ENCODE measurements around the gene RXFP4. TPM values are rescaled to one million over a fixed set of nuclear protein-coding genes. Genes with fewer than 3 reads are reported as not detected.

Gene RXFP4
- polyA plus RNA-seq, 1 donor = 0.34 TPM

- DNase-seq = no peak
- Histone ChIP-seq H3K9me3 (ENCODE audit: control insufficient read depth, low read depth, low read length) (no peaks in the 10 kb centered on the region), H3K4me3 (ENCODE audit: low read length) (no peak overlapping the region), H3K4me1 (ENCODE audit: control insufficient read depth, insufficient read depth, low read length) (peaks cover 24% of the 10 kb centered on the region), H3K27ac (ENCODE audit: low read length) (no peak overlapping the region), H3K27me3 (ENCODE audit: control insufficient read depth, insufficient read depth, low read length) (no peaks in the 10 kb centered on the region), H3K36me3 (ENCODE audit: control insufficient read depth, insufficient read depth, low read length) (peaks cover 69% of the 10 kb centered on the region)
- no CpG with 5 or more reads among the region's 9 CpGs for WGBS (ENCODE audit: insufficient coverage, low lambda C conversion rate)
Measured at GRCh38 chr1:155969377-155969791, 27.9 kb downstream of the RXFP4 start.

- no peaks in the 10 kb centered on the region for H3K27me3 ChIP-seq (ENCODE audit: control insufficient read depth, insufficient read depth, low read length)
- no peak overlapping the region for H3K27ac ChIP-seq (ENCODE audit: low read length)
- H3K4me3 ChIP-seq (ENCODE audit: low read length) = no peak overlapping the region
- H3K36me3 ChIP-seq (ENCODE audit: control insufficient read depth, insufficient read depth, low read length) = peaks cover 56% of the 10 kb centered on the region
- no peaks in the 10 kb centered on the region for H3K9me3 ChIP-seq (ENCODE audit: control insufficient read depth, low read depth, low read length)
- peaks cover 36% of the 10 kb centered on the region for H3K4me1 ChIP-seq (ENCODE audit: control insufficient read depth, insufficient read depth, low read length)
- DNase-seq = peak in 1 of 2 donors; percentile 12
- WGBS (ENCODE audit: insufficient coverage, low lambda C conversion rate) = 92% methylated on average over 5 of the region's 11 CpGs
Measured at GRCh38 chr1:155970531-155971167, 29.2 kb downstream of the RXFP4 start.

GRCh38 chr1:155971910-155972809, 30.7 kb downstream of the RXFP4 start:
- Histone ChIP-seq H3K9me3 (ENCODE audit: control insufficient read depth, low read depth, low read length) (no peaks in the 10 kb centered on the region), H3K27ac (ENCODE audit: low read length) (no peak overlapping the region), H3K27me3 (ENCODE audit: control insufficient read depth, insufficient read depth, low read length) (no peaks in the 10 kb centered on the region), H3K4me1 (ENCODE audit: control insufficient read depth, insufficient read depth, low read length) (peaks cover 45% of the 10 kb centered on the region), H3K4me3 (ENCODE audit: low read length) (no peak overlapping the region), H3K36me3 (ENCODE audit: control insufficient read depth, insufficient read depth, low read length) (peaks cover 43% of the 10 kb centered on the region)
- WGBS (ENCODE audit: insufficient coverage, low lambda C conversion rate) = no CpG with 5 or more reads among the region's 9 CpGs
- DNase-seq = no peak

- no peak overlapping the region for H3K27ac ChIP-seq (ENCODE audit: low read length)
Measured at GRCh38 chr1:155973723-155974122, 32.3 kb downstream of the RXFP4 start.

GRCh38 chr1:155974208-155975115, 33.0 kb downstream of the RXFP4 start:
- Histone ChIP-seq H3K4me1 (ENCODE audit: control insufficient read depth, insufficient read depth, low read length) (peaks cover 42% of the 10 kb centered on the region), H3K27ac (ENCODE audit: low read length) (peak overlapping the region; percentile 23), H3K36me3 (ENCODE audit: control insufficient read depth, insufficient read depth, low read length) (peaks cover 21% of the 10 kb centered on the region), H3K4me3 (ENCODE audit: low read length) (no peak overlapping the region), H3K27me3 (ENCODE audit: control insufficient read depth, insufficient read depth, low read length) (no peaks in the 10 kb centered on the region), H3K9me3 (ENCODE audit: control insufficient read depth, low read depth, low read length) (no peaks in the 10 kb centered on the region)
- no peak for DNase-seq
- no CpG with 5 or more reads among the region's 13 CpGs for WGBS (ENCODE audit: insufficient coverage, low lambda C conversion rate)

More at GRCh38 chr1:155973723-155974122, 32.3 kb downstream of the RXFP4 start:
- Histone ChIP-seq H3K27me3 (ENCODE audit: control insufficient read depth, insufficient read depth, low read length) (no peaks in the 10 kb centered on the region), H3K4me3 (ENCODE audit: low read length) (no peak overlapping the region), H3K36me3 (ENCODE audit: control insufficient read depth, insufficient read depth, low read length) (peaks cover 27% of the 10 kb centered on the region), H3K4me1 (ENCODE audit: control insufficient read depth, insufficient read depth, low read length) (peaks cover 40% of the 10 kb centered on the region), H3K9me3 (ENCODE audit: control insufficient read depth, low read depth, low read length) (no peaks in the 10 kb centered on the region)
- no peak for DNase-seq
- no CpG with 5 or more reads among the region's 3 CpGs for WGBS (ENCODE audit: insufficient coverage, low lambda C conversion rate)

GRCh38 chr1:155975375-155976061, 34.1 kb downstream of the RXFP4 start:
- peak overlapping the region; percentile 79 for H3K27ac ChIP-seq (ENCODE audit: low read length)
- WGBS (ENCODE audit: insufficient coverage, low lambda C conversion rate) = 20% methylated on average over 2 of the region's 4 CpGs
- H3K4me3 ChIP-seq (ENCODE audit: low read length) = peak overlapping the region; percentile 94
- H3K9me3 ChIP-seq (ENCODE audit: control insufficient read depth, low read depth, low read length) = no peaks in the 10 kb centered on the region
- H3K4me1 ChIP-seq (ENCODE audit: control insufficient read depth, insufficient read depth, low read length) = peaks cover 52% of the 10 kb centered on the region
- DNase-seq = no peak
- H3K36me3 ChIP-seq (ENCODE audit: control insufficient read depth, insufficient read depth, low read length) = peaks cover 10% of the 10 kb centered on the region
- H3K27me3 ChIP-seq (ENCODE audit: control insufficient read depth, insufficient read depth, low read length) = no peaks in the 10 kb centered on the region

- no peaks in the 10 kb centered on the region for H3K27me3 ChIP-seq (ENCODE audit: control insufficient read depth, insufficient read depth, low read length)
- peaks cover 54% of the 10 kb centered on the region for H3K4me1 ChIP-seq (ENCODE audit: control insufficient read depth, insufficient read depth, low read length)
- H3K36me3 ChIP-seq (ENCODE audit: control insufficient read depth, insufficient read depth, low read length) = peaks cover 7% of the 10 kb centered on the region
- WGBS (ENCODE audit: insufficient coverage, low lambda C conversion rate) = no CpG with 5 or more reads among the region's 14 CpGs
- H3K27ac ChIP-seq (ENCODE audit: low read length) = peak overlapping the region; percentile 79
- peak in 1 of 2 donors; percentile 44 for DNase-seq
- H3K4me3 ChIP-seq (ENCODE audit: low read length) = peak overlapping the region; percentile 94
- no peaks in the 10 kb centered on the region for H3K9me3 ChIP-seq (ENCODE audit: control insufficient read depth, low read depth, low read length)
Measured at GRCh38 chr1:155976062-155976912, 34.8 kb downstream of the RXFP4 start.

GRCh38 chr1:155976913-155977689, 35.7 kb downstream of the RXFP4 start:
- DNase-seq = peak in 1 of 2 donors; percentile 55
- no CpG with 5 or more reads among the region's 5 CpGs for WGBS (ENCODE audit: insufficient coverage, low lambda C conversion rate)
- peak overlapping the region; percentile 79 for H3K27ac ChIP-seq (ENCODE audit: low read length)
- H3K9me3 ChIP-seq (ENCODE audit: control insufficient read depth, low read depth, low read length) = no peaks in the 10 kb centered on the region
- H3K36me3 ChIP-seq (ENCODE audit: control insufficient read depth, insufficient read depth, low read length) = peaks cover 5% of the 10 kb centered on the region
- H3K27me3 ChIP-seq (ENCODE audit: control insufficient read depth, insufficient read depth, low read length) = no peaks in the 10 kb centered on the region
- peaks cover 56% of the 10 kb centered on the region for H3K4me1 ChIP-seq (ENCODE audit: control insufficient read depth, insufficient read depth, low read length)
- peak overlapping the region; percentile 94 for H3K4me3 ChIP-seq (ENCODE audit: low read length)
